Stimulated activated CD8-positive, alpha-beta memory T cell treated with anti-CD3 and anti-CD28 coated beads, Interleukin-2, amount 100 ng/mL, for 48 hours (primary cell): ENCODE measurements around the gene NYNRIN.
"Not testable (repeated sequence)": the region's sequence is repeated elsewhere in the genome, so short reads cannot be mapped to it uniquely, and the experiment has no call there.

Experiments used
- DNase-seq, 2 donors: peaks; one replicate each; pipeline ENCODE4 v3.0.0-alpha.2; 2020; ENCODE audit warnings: low read depth in 2 of 2

Gene NYNRIN

GRCh38 chr14:24431569-24432258 is 32.9 kb downstream of the NYNRIN start:
- peak; percentile 86 to 87 for DNase-seq

DNA sequence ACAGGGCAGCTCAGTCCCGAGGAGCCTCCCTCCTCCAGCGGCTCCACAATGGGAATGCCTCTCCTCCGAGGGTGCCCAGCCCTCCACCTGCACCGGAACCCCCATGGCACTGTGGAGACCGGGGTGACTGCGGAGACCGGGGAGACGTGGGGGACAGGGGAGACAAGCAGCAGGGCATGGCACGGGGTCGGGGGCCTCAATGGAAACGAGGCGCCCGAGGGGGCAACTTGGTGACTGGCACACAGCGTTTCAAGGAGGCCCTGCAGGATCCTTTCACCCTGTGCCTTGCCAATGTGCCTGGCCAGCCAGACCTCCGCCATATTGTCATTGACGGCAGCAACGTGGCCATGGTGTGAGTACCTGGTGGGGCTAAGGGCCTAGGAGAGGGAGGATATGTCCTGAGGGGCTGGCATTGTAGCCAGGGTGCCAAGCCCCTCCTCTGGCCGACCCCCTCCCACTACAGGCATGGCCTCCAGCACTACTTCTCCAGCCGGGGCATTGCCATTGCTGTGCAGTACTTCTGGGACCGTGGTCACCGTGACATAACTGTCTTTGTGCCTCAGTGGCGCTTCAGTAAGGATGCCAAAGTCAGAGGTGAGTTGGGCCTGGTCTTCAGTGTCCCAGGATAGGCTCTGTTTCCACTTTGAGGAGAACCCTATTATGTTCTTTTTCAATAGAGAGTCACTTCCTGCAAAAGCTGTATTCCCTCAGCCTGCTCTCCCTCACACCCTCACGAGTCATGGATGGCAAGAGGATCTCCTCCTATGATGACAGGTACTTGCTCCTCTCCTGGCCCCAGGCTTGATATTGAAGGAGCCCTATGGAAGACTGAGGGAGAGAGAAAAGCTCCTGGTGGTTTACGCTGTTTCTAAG is 33.7 kb downstream of the NYNRIN start:
- DNase-seq, result no peak

GRCh38 chr14:24434036-24434435 is 35.2 kb downstream of the NYNRIN start:
- DNase-seq, result no peak

DNA sequence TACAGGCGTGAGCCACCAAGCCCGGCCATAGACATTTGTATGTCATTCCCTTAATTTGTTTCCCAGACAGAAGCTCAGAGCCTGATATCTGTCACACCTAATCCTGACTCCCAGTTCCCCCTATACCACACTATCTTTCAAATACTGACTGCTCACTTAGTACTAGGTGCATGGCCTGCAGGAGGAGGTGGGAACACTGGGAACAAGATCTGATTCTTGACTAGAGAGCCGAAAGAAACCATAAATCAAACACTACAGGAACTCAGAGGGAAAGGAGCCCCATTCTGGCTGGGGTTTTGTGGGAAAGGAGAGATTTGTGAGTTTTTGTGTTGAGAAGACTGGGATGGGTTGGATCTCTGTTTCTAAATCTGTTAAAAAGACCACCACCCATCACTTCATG is 35.9 kb downstream of the NYNRIN start:
- no peak for DNase-seq

GRCh38 chr14:24435192-24435810 is 36.5 kb downstream of the NYNRIN start:
- no peak for DNase-seq

- DNase-seq, result no peak
These were observed 37.2 kb downstream of the NYNRIN start for GRCh38 chr14:24435998-24436354.

DNA sequence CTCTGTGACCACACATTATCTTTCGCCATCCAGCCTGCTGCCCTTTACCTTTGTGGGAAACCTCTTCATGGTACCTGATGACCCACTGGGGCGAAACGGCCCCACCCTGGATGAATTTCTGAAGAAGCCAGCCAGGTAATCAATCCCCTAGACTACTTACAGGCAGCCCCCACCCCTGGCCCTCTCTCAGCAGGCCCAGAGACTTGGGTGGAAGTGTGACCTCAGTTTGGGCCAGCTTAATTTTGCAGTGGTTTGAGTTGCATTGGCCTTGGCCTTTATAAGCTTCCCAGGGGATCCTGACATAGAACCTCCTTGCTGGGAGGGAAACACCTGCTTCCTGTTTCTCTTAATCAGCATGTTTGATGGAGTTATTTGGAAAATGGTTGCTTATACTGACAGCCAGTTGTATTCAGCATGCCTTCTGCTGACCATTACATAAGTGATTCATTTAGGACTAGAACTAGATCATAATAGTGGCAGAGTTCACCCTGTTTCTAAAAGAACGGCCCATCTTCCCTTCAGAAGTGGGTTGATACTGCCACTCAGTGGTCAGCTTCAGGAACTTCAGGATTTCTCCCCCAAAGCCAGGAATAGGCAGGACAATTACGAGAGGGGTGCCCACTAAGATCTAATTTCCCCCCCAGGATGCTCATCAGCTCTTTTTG is 37.7 kb downstream of the NYNRIN start:
- DNase-seq, result no peak

GRCh38 chr14:24437020-24437735 is 38.4 kb downstream of the NYNRIN start:
- DNase-seq, result no peak

DNA sequence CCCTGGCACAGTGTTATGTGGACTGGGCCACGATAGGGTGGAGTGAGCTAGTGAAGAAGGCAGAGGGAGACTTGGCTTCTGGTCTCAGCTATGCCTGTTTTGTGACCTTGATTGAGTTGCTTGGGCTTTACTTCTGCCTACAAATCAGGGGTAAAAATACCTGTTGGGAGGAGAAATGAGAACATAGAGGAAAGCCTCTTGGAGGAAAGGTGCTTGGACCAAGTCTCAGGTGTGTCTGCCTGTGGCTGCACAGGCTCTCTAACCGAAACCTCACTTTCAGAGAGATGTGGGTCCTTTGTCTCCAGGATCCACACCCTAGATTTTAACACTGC is 38.9 kb downstream of the NYNRIN start:
- DNase-seq, result no peak

DNA sequence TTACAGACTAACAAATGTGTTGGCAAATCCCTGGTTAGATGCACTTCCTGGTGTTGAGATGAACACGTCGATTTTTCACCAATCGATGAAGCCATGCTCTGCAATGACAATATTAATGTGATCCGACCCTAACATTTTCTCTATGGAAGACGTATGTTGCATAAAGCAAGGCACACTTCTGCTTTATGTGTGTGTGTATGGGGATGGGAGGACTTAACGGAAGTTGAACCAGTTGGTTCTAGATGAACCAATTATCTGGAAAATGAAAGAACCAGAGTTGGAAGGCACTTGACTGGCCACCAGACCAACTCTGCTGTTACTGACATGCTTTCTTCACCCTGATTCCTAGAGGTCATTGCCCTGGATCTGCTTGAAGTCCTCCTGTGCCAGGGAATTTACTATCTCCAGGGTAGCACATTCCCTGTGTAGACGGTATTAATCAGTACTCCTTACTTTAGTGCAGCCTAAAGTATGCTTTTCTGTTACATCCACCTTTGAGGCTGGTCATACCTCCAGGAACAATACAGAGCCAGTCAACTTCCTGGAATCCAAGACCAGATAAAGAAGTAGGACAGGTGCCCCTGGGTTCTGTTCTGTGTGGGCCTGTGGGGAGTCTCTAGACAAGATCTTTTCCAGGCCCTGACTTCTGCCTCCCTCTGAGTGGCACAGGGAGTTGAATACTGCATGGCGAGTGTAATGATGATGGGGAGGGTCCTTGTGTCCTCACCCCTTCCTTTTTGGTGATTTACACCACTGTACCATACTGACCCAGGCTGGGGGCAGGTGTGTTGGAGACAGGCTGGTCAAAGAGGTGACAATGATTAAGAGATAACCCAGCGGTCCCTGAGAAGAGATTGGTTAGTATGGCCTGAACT is 39.7 kb downstream of the NYNRIN start:
- DNase-seq, result no peak

GRCh38 chr14:24439257-24439656 is 40.5 kb downstream of the NYNRIN start:
- no peak for DNase-seq

- no peak for DNase-seq
These were observed 41.2 kb downstream of the NYNRIN start for GRCh38 chr14:24439830-24440605.

GRCh38 chr14:24440606-24441399 is 42.0 kb downstream of the NYNRIN start:
- DNase-seq, result no peak

DNA sequence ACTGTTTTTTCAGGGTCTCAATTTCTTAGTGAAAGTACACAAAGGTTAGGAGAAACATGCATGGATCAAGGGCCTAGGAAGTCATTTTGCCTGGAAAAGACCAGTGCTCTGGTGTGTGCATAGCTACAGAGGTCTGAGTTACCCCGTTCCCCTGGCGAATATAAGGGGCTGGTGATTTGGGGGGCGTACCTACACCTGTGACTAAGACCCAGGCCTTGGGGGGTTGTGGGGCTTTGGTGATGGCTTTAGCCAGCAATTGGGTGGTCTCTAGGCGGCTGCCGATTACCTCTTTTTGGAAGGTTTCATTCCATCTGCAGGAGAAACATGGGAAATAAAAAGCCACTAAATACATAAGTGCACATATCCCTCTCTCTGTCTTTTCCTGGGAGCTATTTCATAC is 42.7 kb downstream of the NYNRIN start:
- no peak for DNase-seq

DNA sequence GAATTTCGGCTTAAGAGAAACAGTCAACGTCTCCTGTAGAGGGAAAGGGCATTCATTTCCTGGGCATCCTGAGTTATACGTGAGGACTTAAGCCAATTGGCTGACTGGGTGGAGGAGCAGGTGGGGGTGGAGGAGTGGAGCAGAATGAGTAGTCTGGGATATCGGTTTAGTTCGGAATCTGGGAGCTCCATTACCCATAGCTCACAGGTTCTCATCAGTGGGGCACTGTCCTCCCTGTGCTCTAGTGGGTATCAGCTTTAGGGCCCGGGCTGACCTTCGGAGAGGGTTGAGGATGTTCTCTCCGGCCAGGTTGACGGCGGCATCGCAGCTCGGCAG is 43.1 kb downstream of the NYNRIN start:
- DNase-seq, result no peak

DNA sequence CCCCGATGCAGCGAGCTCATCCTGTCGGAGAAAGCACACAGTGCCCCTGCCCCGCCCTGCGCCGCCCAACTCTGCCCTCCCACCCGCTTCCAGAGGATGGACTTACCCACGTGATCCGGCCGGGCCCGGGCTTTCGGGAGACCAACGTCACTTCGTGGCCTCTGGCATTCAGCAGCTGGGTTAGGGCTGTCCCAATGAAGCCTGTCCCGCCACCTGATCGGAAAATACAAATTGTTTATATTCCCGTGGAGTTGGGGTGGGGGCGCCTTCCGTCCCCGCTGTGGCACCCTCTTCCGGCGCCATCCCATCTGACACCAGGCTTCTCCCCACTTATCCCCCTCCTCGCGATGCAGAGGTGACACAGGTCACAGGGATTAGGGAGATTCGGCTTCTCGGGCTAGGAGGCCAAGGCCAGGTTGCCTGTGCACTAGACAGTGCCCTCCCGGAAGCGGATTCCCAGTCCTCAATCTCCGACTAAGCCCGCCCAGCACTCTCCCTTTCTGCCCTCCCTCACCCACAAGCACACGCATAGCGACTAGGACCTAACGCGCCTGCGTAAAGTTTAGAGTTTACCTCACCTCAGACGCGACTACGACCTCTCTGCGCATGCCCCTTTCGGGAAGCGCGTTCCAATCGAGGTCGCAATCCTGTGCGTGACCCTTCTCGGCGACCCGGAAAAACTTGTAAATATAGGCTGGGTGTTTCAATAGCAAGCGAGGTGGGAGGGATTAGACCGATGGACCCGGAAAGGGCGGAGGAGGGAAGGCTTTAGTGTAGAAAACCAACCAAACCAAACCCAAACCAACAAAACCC is 43.6 kb downstream of the NYNRIN start, which contains the start of gene SDR39U1:
SDR39U1 (minus strand) TSS at position 537 of the 813 bp plus-strand sequence; CDS start at position 530, 7 bp downstream.
- peak; percentile 83 to 92 for DNase-seq

DNA sequence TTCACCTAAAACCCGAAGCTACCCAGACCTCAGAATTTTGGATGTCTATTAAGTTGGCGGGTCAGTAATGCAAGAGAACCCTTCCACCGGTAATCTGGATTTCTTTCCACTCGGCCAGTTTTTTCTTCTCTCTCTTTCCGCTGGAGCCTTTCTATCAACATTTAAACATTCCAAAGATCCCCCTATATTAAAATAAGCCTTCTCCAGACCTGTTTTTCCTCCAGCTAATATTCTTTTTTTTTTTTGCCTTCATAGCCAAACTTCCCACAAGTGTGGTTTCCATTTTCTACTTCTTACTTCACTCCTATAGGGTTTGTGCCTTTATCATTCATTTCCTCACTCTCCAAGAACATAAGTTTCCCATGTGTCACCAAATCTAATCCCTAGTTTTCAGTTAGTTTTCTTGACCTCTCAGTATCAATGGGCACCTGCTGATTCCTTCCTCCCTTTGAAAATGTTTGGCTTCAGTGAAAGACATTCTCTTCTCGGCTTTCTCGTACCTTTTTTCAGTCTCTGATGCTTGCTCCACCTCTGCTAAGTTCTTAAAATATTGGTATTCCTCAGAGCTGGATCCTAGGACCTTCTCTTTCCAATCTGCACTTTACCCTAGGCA is 44.4 kb downstream of the NYNRIN start:
- no peak for DNase-seq

DNA sequence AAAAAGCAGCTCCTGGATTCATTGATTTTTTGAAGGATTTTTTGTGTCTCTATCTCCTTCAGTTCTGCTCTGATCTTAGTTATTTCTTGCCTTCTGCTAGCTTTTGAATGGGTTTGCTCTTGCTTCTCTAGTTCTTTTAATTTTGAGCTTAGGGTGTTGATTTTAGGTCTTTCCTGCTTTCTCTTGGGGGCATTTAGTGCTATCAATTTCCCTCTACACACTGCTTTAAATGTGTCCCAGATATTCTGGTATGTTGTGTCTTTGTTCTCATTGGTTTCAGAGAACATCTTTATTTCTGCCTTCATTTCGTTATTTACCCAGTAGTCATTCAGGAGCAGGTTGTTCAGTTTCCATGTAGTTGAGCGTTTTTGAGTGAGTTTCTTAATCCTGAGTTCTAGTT is 52.0 kb downstream of the NYNRIN start:
- not testable (repeated sequence) for DNase-seq
